DMS53 (cell line): Measurements from ENCODE around the gene CNTN4.

Experiments used
- DNase-seq: peaks from one replicate; lab custom pipeline; 2025; lab: John Stamatoyannopoulos, UW

CNTN4 gene

DNA sequence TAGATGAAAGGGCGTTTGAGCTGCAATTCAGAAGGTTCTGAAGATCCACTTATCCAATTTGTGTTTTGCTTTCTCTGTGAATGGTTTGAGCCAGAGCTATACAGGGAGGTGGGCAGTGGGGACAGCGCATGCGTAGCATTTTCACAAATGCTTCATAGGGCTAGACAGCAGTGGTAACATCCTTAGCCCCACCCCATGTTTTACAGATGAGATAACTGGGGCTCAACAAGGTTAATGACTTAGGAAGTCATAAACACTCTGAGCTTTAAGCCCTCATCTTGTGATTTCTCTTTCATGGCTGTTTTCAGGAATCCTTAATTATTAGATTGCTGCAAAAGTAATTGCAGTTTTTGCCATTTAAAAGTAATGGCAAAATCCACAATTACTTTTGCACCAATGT, 602.8 kb downstream of the CNTN4 start:
- no peak for DNase-seq

DNA sequence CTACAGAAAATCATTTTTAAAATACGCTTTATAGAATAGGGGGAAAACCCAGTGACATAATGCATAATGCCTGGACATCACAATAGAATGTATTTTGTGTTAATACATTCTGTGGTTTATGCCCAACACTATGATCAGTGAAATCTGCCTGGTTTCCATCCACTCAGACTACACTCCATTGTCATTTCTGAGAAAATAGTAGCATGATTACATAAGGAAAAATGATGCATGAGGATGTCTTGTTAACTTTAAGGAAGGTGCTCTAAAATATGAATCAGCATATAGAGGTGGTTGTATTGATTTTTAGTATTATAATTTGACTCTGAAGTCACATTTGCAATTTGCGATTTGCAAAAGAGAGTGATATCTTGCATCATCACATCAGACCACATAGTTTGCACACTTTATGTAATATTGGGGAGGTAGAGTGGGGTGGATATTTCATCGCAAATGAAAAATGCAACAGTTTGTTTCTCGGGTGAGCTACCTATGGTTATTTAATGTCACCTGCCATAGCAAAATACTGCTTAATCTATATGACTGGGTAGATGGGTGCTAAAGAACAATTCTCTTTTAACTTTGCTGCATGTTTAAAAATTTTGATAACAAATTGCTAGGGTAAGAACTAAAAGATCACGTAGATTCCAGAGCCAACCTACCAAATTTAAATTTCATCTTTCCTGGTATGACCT, 607.6 kb downstream of the CNTN4 start:
- no peak for DNase-seq

DNA sequence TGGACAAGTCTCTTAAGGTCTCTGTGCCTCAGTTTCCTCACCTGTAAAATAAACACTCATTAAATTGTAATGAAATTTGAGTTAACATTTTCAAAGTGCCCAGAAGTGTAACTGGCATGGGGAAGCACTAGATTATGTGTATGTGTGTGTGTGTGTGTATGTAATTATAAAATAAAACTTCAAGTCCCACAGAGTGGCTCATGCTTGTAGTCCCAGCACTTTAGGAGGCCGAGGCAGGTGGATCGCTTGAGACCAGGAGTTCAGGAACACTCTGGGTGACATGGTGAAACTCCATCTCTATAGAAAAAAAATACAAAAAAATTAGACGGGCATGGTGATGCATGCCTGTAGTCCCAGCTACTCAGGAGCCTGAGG, 608.2 kb downstream of the CNTN4 start:
- DNase-seq = no peak

DNA sequence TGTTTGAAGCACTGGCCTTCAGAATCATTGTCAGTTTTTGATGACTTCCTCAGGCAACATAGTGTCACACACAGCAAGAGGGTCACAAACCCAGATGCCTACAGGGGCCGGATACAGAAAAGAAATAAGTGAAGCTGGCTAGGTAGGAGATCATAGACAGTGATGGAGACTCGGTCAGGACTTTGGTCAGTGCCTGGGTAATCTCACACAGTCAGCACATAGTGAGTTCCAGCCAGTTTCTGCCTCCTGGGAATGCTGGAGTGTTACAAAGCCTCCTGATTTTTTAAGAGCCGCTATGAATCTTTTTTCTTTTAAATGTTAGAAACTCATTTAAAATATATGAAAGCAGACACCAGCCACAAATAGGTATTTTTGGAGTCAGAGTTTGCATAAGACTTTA, 612.4 kb downstream of the CNTN4 start:
- no peak for DNase-seq

DNA sequence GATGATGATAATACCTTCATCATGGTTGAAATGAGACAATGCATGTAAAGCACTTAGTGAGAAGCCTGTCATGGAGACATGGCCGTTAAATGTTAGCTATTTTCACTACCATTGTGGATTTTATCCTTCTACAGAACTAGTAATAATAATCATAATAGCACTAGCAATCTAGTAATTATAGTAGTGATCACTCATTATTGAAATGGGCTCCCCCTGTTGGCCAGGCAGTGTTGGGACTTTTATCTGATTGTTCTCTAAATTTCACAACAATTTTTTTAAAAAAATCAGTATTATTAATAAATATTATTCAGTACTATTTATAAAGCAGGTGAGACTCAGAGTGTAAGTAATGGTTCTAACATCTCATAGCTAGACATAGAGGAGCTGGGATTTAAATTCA, 615.3 kb downstream of the CNTN4 start:
- DNase-seq = peak; percentile 1

DNA sequence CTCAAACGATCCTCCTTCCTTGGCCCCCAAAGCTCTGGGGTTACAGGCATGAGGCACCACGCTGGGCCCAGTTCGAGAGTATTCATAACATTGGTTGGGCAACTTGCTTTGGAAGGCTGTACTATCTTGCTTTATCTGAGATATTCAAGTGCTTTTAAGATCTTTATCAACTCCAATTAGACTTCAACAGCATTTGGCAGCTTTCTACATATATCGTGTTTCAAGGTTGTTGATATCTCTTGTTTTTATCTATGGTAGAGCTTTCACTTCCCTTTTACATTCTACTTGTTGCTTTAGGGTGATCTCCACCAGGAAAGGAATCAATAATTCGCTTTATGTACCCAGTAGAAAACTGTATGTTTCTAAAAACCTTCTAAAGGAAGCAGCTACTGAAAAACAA, 616.2 kb downstream of the CNTN4 start:
- no peak for DNase-seq

DNA sequence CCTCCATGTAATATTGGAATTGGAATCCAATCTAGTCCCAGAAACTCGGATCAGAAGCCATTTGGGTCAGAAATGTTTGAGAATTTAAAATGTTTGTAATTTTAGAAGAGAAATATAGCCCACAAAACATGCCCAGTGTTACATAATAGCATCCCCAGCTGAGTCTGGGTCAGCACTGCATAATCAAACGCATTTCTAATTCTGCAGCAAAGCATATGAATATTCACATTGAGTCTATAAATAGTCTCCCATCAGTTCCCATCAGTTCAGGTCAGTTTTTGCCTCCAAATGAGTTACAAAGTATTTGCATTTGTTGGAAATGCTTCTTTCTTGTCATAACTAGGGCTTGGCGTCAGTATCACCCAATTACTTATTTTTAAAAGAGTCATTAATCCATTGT, 628.4 kb downstream of the CNTN4 start:
- no peak for DNase-seq

DNA sequence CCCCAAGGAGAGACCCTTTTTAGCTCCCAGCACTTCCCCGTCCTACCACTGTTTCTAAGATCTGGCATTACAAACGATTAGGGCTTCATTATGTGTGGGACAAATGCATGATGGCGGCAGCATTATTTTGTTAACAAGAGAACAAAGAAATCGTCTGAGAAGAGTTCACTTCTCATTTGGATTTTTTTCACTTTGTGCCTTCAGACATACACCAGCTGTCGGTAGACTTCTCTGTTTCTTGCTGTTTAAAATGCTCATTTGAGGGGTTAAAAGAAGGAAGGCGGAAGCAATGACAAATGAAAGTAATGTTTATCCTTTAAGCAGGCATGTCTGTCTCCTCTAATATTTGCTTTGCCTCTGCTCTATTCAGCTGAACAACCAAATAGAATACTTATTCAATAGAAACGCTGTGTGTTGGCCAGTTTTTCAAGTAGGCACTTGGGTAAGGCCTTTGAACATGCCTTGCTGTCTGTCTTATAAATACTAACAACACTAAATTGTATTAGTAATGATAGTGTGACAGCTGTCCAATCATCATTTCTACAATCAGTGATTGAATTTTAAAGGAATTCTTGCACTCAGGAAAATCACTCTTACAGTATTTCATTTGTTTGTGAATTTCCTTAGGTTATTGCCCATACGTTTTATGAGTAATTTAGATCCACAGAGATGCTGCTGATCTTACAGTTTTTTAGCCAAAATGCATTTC, 629.1 kb downstream of the CNTN4 start:
- peak; percentile 81 for DNase-seq

DNA sequence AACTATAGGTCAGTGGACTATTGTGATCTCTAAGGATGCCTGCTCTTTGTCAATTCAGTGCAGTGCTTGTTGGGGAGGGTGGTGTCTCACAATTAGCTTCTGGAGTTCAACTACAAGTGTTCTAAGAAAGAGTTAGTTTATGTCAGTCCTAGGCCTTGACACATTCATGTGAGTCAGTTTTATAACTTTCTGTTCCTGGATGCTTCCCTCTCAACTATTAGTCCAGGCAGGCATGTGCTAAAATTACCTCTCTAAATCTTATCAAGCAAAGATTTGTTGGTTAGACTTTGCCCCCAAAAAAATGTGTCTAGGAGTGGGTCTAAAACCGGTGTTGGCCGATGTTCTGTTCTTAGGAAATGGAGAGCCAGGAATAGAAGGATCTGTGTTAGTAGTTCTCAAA, 633.2 kb downstream of the CNTN4 start:
- no peak for DNase-seq

DNA sequence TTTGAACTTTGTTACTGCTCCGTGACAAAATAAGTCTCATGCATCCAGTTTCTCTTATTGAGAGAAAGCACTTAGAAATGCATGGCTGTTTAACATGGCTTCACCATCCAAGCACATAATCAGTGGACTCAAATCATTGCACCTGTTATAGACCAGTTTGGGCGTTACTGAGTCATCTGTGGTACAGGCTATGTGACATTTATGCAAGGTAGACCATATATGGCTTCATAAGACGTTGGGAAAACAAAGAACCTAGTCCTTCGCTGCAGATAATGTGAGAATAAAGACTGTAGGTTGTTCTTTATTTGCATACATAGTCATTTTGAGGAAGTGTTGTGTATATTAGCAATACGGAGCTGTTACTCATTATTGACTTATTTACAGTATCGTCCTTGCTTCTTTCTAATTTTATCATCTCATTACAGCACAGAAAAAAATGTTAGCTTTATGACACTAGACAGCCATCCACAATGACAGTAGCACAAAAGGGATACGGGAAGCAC, 636.8 kb downstream of the CNTN4 start:
- peak; percentile 74 for DNase-seq

DNA sequence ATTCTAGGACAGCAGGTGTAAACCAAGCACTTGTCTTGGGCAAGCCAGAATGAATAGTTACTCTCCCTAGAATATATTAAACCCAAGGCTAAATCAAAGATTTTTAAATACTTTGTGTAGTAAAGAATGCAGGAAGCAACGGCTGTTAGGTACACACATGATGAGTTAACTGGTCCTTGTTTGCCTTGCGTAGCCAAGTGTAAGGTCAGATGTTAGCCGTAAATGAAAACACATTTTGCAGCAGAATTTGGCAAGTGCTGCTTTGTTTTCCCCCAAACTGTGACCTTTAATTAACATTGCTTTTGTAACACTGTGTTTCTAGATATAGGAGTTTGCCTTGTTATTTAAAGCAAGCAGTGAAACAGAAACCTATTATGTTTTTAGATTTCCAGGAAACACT, 642.9 kb downstream of the CNTN4 start:
- no peak for DNase-seq

DNA sequence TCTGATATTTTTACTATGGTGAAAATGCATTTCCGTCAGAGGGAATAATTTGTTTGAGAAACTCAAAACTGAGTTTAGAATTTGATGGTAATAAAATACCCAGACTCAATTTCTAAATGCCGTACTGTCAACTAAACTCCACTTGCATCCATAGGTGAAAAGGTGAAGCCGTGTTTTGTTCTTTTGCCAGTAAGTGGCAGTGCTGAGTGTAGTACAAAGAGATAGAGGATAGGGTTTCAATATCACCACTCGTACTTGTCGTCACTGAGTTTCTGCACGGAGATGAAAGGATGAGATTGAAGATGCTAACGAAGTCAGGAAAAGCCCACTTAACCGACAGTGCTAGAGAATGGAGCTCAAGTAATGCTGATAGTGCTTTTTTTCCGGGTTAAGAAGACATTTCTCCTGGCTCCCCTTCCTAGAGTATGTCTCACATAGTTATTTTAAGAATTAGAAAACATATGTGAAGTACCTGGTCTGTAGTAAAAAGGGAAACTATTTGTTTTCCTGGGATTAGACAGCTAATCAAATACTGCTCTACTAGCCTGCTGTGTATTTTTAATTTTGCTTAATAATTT, 666.4 kb downstream of the CNTN4 start:
- peak; percentile 65 for DNase-seq

DNA sequence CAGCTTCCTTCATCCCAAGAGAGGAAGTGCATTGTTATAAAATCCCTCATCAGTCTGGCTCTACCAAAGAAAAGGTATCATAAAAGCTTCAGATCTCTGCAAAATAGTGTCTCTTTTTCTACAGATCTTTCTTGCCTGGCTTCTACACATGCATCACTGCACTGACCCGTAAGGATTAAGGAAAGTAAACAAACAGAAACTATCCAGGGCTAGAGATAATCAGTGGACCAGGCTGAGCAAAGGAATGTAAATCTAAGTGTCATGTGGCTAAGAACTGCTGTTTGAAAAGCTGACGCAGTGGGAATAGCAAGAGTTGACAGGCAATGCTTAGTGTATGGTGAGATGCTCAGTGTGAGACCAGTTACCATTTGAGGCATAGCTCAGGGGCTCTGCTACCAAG, 671.8 kb downstream of the CNTN4 start:
- peak; percentile 4 for DNase-seq

DNA sequence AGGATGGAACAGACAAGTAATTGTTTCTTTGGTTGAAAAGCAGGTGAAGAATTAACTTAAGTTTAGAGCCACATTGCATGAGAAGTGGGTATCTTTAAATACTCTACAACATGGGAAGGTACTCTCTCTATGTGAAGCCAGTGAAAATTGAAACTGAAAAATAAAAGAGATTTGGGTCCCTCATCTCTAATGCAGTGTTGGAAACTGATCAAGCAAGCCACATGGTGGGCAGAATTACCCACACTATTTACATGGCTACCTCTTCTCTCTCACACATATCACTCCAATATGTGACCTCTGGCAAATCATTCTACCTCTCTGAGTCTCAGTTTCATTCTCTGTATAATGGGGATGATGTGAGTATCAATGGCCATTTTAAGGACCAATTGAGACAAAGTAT, 672.5 kb downstream of the CNTN4 start:
- no peak for DNase-seq

DNA sequence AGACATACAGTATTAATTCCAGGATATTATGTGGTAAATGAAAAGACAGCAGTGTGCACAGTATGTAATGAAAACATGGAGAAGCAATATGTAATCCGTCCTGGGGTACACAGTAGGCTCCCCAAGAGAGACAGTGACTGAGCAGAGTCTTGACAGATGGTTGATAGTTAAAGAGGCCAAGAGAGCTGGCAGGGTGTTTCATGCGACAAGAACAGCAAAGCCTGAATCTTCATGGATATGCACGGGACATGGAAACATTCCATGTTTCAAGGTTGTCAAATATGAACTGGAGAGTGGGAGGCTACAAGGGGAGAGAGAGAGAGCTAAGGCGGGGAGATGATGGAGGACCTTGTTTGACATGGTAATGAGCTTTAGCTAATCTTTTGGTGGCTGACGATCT, 673.1 kb downstream of the CNTN4 start:
- DNase-seq = no peak

DNA sequence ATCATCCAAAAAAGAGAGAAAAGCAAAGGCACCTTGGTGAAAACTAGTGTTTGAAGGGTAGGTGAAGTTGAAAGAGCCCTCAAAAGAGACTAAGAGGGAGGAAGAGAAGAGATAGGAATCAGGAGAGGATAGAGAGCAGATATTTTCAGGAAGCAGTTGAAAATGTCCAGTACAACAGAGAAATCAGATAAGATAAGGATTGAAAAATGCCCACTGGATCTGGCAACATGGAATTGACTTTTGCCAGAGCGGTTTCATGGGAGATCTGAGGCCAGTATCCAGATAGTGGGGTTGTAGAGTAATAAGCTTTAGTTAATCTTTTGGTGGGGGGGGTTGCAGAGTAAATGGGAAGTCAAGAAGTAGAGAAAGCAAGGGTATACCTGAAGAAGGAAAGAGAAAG, 674.1 kb downstream of the CNTN4 start:
- DNase-seq = no peak

DNA sequence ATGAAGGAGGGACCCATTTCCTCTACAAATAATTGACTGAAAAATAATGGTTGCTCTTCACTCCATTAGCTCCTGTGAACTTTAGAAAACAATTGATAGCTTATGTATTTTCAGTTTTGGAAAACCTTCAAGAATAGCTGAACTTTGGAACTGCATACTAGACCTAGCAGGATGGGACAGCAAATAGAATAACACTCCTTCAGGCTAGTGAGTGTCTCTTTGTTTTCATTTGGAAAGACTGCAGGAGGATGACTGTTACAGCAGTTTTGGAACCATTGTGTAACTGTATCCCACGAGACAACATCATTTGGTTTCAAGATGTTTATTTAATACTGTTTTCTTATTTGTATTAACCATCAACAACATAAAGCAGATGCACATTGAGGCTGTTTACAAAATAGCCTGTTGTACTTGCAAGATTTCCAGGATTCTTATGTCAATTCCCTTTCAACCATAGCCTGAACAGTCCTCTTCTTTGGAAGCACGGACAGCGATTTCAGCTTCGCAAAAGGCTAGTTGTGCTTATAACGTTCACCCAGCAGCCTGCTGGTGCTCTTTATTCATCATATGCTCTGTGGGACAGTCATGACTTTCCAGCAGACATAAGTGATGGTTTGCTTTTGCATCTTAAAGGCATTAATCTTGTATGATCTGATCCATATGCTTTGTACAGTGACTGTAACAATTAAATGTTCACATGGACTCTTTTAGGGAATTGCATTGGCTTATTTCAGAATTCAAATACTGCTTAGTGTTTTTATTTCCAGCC, 676.0 kb downstream of the CNTN4 start:
- DNase-seq = no peak

DNA sequence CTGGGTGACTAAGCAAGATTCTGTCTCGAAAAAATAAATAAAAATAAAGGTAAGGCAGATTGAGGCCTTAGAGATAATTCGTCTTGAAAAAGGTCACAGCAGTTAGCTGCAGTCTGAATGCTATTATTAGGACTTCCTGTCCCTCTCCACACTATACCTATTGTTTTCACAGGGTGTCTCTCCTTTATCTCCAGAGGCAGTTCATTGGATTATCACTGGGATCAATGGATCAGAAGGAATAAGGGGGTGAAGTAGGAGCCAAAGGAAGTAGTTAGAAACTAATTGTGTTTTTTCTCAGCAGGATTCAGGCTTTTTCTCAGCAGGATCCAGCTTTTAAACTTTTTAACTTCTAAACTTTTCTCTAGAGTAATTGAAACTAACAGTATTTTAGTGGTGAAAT, 684.6 kb downstream of the CNTN4 start:
- DNase-seq = peak; percentile 14

DNA sequence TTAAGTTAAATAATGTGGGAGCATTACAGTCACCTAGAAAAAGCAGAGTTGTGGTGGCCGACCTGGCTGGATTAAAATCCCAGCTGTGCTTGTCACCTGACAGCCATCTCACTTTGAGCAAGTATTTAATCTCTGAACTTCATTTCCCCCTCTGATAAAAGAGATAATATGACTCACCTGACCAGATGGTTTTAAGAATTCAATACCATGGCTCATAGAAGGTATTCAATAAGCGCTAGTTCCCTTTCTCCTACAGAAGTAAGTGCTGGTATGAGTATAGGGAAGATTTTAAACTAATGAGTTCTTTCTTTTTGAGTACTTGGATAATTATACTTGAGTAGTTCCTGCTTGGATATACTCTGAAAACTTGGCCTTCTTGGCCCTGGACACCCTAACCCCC, 686.0 kb downstream of the CNTN4 start:
- DNase-seq = no peak

DNA sequence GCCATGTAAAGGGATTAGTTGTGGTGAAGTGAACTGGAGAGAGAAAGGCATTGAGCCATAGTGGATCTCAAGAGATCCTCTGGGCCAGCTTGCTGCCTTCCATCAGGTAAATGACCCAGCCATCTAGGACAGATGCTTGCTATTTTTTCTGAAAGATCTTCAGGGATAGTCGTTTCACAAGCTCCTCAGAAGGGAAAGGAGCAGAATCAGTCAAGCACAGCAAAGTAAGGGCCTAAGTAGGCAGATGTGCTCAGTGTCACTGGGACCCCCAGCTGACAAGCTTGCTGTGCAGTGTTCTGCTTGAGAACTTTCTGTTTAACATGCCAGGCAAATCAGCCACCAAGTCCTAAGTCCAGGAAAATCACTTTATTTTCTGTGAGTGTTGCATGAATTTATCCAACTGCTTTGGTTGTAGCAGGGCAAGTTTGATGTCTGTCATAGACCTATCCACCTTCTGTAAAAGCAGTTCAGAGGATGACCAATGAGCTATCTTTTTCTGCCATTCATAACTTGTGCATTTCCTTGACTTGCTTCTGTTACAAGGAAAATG, 691.7 kb downstream of the CNTN4 start:
- DNase-seq = no peak

DNA sequence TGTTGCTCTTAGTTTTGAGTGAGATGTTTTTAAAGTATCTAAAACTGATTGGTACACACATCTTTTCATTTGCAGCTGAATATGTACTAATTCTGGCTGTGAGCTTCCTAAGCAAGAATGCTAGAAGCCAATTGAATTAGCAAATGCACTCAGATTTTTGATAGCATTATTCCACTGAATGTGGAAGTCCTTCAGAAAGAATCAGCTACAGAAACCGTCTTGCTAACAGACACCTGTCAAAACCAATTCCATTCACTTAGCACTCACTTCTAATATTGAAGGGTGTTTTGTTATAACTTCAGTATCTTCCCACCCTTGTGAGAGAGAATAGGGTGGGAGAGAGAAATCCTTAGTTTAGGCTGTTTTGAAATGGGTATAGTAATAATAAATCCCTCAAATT, 693.8 kb downstream of the CNTN4 start:
- DNase-seq = no peak

DNA sequence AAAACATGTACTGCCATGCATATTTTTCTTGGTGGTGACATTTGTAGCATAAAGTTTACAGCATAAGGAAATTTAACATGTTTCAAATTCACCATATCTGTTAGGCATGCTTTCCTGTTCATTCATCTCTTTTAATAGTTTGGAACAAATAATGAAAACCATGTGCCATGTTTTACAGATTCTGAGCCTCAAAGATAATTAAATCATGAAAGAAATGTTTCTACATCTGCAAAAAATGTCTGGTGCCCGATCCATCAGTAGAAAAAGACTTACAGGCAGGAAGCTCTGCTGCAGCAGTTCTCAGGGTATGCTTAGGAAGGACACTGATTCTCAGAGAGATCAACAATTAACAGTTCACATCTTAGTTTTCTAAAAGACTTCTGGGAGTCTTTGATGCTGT, 695.3 kb downstream of the CNTN4 start:
- no peak for DNase-seq
